GM21526 (cell line): ENCODE data around the gene CLEC4M.
"Not testable (repeated sequence)": the region's sequence is repeated elsewhere in the genome, so short reads cannot be mapped to it uniquely, and the experiment has no call there.

Experiments used
- ATAC-seq: cut with Tn5 transposase; IDR thresholded peaks from one replicate; pipeline ENCODE4 v1.9.1; 2021; ENCODE audit warnings: moderate library complexity; ENCODE audit not compliant: unreplicated experiment, low FRiP score

The CLEC4M gene

GRCh38 chr19:7799640-7800355 lies 36.8 kb downstream of the CLEC4M start:
- no peak for ATAC-seq

- ATAC-seq = no peak
Measured at GRCh38 chr19:7801020-7801570, 38.1 kb downstream of the CLEC4M start.

- ATAC-seq = no peak
Measured at GRCh38 chr19:7806234-7806633, 43.2 kb downstream of the CLEC4M start.

DNA sequence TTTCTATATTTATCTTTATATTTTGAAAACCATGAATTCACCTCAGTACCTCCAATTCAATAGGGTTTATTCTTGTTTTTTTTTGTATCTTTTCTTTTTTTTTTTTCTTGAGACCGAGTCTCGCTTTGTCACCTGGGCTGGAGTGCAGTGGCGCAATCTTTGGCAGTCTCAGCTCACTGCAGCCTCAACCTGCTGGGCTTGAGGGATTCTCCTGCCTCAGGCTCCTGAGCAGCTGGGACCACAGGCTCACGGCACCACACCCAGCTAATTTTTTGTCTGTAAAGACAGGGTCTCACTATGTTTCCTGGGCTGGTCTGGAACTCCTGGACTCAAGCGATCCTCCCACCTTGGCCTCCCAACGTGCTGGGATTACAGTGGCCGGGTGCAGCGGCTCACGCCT lies 43.8 kb downstream of the CLEC4M start:
- no peak for ATAC-seq

GRCh38 chr19:7808108-7808507 lies 45.1 kb downstream of the CLEC4M start:
- ATAC-seq = no peak

GRCh38 chr19:7811989-7812388 lies 48.9 kb downstream of the CLEC4M start:
- no peak for ATAC-seq

GRCh38 chr19:7815325-7815724 lies 52.3 kb downstream of the CLEC4M start:
- no peak for ATAC-seq

DNA sequence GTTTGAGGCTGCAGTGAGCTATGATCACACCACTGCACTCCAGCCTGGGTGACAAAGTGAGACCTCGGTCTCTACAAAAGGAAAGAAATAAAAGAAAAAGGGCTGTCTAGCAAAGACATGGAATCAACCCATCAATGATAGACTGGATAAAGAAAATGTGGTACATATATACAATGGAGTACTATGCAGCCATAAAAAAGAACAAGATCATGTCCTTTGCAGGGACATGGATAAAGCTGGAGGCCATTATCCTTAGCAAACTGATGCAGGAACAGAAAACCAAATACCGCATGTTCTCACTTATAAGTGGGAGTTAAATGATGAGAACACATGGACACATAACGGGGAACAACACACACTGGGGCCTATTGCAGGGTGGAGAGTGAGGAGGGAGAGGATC lies 53.0 kb downstream of the CLEC4M start:
- not testable (repeated sequence) for ATAC-seq

- ATAC-seq = no peak
Measured at GRCh38 chr19:7817801-7818200, 54.8 kb downstream of the CLEC4M start.

DNA sequence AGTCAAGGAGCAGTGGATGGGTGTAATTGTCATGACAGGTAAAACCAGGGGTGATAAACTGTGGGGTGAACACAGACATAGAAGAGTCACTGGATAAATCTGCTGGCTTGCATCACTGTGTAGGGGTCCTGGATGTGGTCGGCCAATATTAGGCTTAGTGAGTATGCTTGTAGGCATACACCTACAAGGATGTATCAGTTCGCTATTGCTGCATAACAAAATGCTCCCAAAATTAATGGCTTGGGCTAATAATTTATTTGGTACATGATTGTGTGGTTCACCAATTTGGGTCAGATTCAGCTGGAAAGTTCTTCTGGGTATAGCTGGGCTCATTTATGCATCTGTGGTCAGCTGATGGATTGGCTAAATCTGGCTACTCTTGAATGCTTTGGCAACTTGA lies 55.8 kb downstream of the CLEC4M start:
- ATAC-seq = no peak
